ENCODE data around the gene JMJD1C.

- TF ChIP-seq CTCF (conservative IDR thresholded peaks at IDR 0.05; ENCODE audit: low read depth, low read length): no peak
- no peak for TF ChIP-seq EZH2 (IDR thresholded peaks at IDR 0.05; ENCODE audit: low read length, unreplicated experiment)
Measured at GRCh38 chr10:63467841-63468240, 2.1 kb upstream of the JMJD1C start.

All from PC-3 (cell line).